HG02610 (cell line): ENCODE measurements around the gene SLC25A45.
"Not testable (repeated sequence)": the region's sequence is repeated elsewhere in the genome, so short reads cannot be mapped to it uniquely, and the experiment has no call there.

Source experiments
- ATAC-seq: cut with Tn5 transposase; IDR thresholded peaks from one replicate; pipeline ENCODE4 v1.9.1; 2021; ENCODE audit warnings: mild to moderate bottlenecking, moderate library complexity; ENCODE audit not compliant: unreplicated experiment

SLC25A45 gene

GRCh38 chr11:65363770-65364169, 18.7 kb downstream of the SLC25A45 start:
- no peak for ATAC-seq

- ATAC-seq = no peak
These were observed 19.5 kb downstream of the SLC25A45 start for GRCh38 chr11:65362966-65363365.

GRCh38 chr11:65362320-65362931, 20.0 kb downstream of the SLC25A45 start:
- ATAC-seq = peak; percentile 67

GRCh38 chr11:65357856-65358356, 24.5 kb downstream of the SLC25A45 start:
- ATAC-seq = no peak

- ATAC-seq = no peak
These were observed 26.0 kb downstream of the SLC25A45 start for GRCh38 chr11:65356394-65356972.

GRCh38 chr11:65355776-65356393, 26.6 kb downstream of the SLC25A45 start:
- ATAC-seq = no peak

- ATAC-seq = no peak
These were observed 27.3 kb downstream of the SLC25A45 start for GRCh38 chr11:65355013-65355775.

GRCh38 chr11:65354265-65355012, 28.0 kb downstream of the SLC25A45 start, which contains the start of gene TIGD3:
TSS of gene TIGD3 (plus strand) at chr11:65354751. CDS start at chr11:65355809, 1,058 bp downstream.
- peak; percentile 82 for ATAC-seq

- no peak for ATAC-seq
These were observed 28.6 kb downstream of the SLC25A45 start for GRCh38 chr11:65353900-65354264.

GRCh38 chr11:65353376-65353775, 29.1 kb downstream of the SLC25A45 start:
- ATAC-seq = no peak

GRCh38 chr11:65352783-65353182, 29.7 kb downstream of the SLC25A45 start:
- ATAC-seq = no peak

- ATAC-seq = no peak
These were observed 30.9 kb downstream of the SLC25A45 start for GRCh38 chr11:65351511-65351910.

GRCh38 chr11:65341856-65342255, 40.6 kb downstream of the SLC25A45 start:
- no peak for ATAC-seq

GRCh38 chr11:65340226-65340625, 42.2 kb downstream of the SLC25A45 start:
- no peak for ATAC-seq

- no peak for ATAC-seq
These were observed 43.8 kb downstream of the SLC25A45 start for GRCh38 chr11:65338676-65339075.

- ATAC-seq = no peak
These were observed 47.6 kb downstream of the SLC25A45 start for GRCh38 chr11:65334696-65335295.

GRCh38 chr11:65332591-65332990, 49.9 kb downstream of the SLC25A45 start:
- ATAC-seq = not testable (repeated sequence)

- ATAC-seq = no peak
These were observed 51.9 kb downstream of the SLC25A45 start for GRCh38 chr11:65330544-65330943.

GRCh38 chr11:65329944-65330403, 52.5 kb downstream of the SLC25A45 start:
- ATAC-seq = no peak

GRCh38 chr11:65329478-65329877, 53.0 kb downstream of the SLC25A45 start:
- ATAC-seq = no peak
